ENCODE measurements around the gene OTUB1.

DNA sequence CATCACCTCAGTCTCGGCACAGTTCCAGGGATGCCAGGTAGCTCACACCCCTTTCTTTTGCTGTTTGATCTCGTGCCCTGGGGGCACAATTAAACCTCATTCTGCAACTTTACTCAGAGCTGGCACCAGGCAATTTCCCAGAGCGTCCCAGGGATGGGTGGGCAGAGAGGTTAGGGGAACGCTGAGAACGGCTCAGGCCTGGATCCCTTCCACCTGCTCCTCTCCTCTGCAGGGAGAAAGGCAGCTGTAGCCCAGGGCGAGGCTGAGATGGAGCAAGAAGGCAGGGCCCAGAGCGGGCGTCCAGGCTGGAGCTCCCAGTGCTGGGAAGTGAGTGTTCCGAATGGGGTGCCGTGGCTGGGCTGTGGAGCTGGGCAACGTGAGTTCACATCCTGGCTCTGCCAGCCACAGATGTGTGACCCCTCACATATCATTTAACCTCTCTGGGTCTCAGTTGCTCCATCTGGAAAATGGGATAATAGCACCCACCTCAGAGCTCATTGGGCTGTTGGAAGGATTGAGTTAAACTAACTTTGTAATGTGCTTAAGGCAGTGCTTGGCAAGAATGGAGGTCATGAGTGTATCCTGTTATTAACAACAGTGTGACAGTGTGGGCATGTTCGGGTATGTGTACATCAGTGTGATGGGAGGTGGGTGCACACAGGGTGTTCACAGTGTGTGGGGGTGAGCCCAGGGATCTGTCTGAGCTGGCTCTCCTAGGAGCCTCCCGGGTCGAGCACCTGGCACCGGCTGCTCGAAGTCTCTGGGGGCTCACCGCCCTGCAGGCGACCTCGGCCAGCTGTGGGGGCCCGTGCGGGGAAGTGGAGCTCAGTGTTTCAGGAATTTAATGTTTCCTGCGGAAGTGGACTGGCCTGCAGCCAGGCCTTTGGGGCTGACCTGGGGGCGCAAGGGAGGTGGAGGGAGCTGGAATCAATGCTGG lies 15.5 kb downstream of the OTUB1 start:
- TF ChIP-seq CTCF (conservative IDR thresholded peaks at IDR 0.05): no peak
- TF ChIP-seq ZFX (IDR thresholded peaks at IDR 0.05): no peak

Measured in C4-2B (cell line).